NCI-H69 (cell line): ENCODE results near the gene AHNAK2.
"Not testable (repeated sequence)": the region's sequence is repeated elsewhere in the genome, so short reads cannot be mapped to it uniquely, and the experiment has no call there.

Experiments
- DNase-seq: peaks from one replicate; lab custom pipeline; 2025; lab: John Stamatoyannopoulos, UW

AHNAK2 gene

GRCh38 chr14:104953896-104954656 is 24.1 kb downstream of the AHNAK2 start:
- no peak for DNase-seq

- no peak for DNase-seq
Observed at GRCh38 chr14:104953097-104953496, 25.1 kb downstream of the AHNAK2 start.

GRCh38 chr14:104951863-104952657 is 26.1 kb downstream of the AHNAK2 start:
- not testable (repeated sequence) for DNase-seq

- DNase-seq = not testable (repeated sequence)
Observed at GRCh38 chr14:104950701-104951100, 27.5 kb downstream of the AHNAK2 start.

- no peak for DNase-seq
Observed at GRCh38 chr14:104950021-104950420, 28.2 kb downstream of the AHNAK2 start.

GRCh38 chr14:104949406-104949955 is 28.7 kb downstream of the AHNAK2 start:
- DNase-seq = not testable (repeated sequence)

GRCh38 chr14:104948736-104949031 is 29.5 kb downstream of the AHNAK2 start:
- DNase-seq = no peak

- not testable (repeated sequence) for DNase-seq
Observed at GRCh38 chr14:104947881-104948735, 30.1 kb downstream of the AHNAK2 start.

- not testable (repeated sequence) for DNase-seq
Observed at GRCh38 chr14:104947201-104947600, 31.0 kb downstream of the AHNAK2 start.

- not testable (repeated sequence) for DNase-seq
Observed at GRCh38 chr14:104945986-104946965, 31.9 kb downstream of the AHNAK2 start.

- not testable (repeated sequence) for DNase-seq
Observed at GRCh38 chr14:104945266-104945665, 32.9 kb downstream of the AHNAK2 start.

- DNase-seq = not testable (repeated sequence)
Observed at GRCh38 chr14:104944436-104945205, 33.6 kb downstream of the AHNAK2 start.

GRCh38 chr14:104944016-104944308 is 34.2 kb downstream of the AHNAK2 start:
- not testable (repeated sequence) for DNase-seq

- not testable (repeated sequence) for DNase-seq
Observed at GRCh38 chr14:104943216-104944015, 34.8 kb downstream of the AHNAK2 start.

- no peak for DNase-seq
Observed at GRCh38 chr14:104942586-104942985, 35.6 kb downstream of the AHNAK2 start.

GRCh38 chr14:104941508-104942365 is 36.4 kb downstream of the AHNAK2 start:
- no peak for DNase-seq

- DNase-seq = no peak
Observed at GRCh38 chr14:104940526-104941150, 37.5 kb downstream of the AHNAK2 start.
